Heart left ventricle (tissue), 13 donors: Measurements from ENCODE around the gene RNF5.

ENCODE experiments used
- CTCF ChIP-seq, 12 donors: fragments of 200-600 bp; sonication (generic) in 4 of 12; IDR thresholded peaks; one replicate each; pipeline versions ENCODE4 v1.5.0 to v1.8.0; 2018 to 2022; ENCODE audit warnings: antibody characterized with exemption in 12 of 12, mild to moderate bottlenecking in 5 of 12
- POLR2A ChIP-seq, 2 donors: fragments of 450-650 bp; IDR thresholded peaks; one replicate each; pipeline ENCODE4 v1.6.1; 2017; ENCODE audit warnings: antibody characterized with exemption in 2 of 2, mild to moderate bottlenecking in 2 of 2, moderate library complexity in 2 of 2
- donor health status: ischemic (EF 13 %, LVEDD 7.1; RV severe dilation, severe dysfunction).
- donor health status: DM: no; HTN: yes; CAD: no.
- donor health status: DM: no; HTN: no; CAD: no.
- donor health status: ischemic (EF 25% LVEDD 6.9; RV normal size, moderate dysfunction).
- donor health status: ischemic (EF 25% LVEDD 5.7; RV mildly dilated, moderate dysfunction).
- donor health status: ischemic (EF 35%, LVEDD 5.7; RV mildly dilated, moderate dysfunction).
- donor health status: nonischemic (EF 11% LVEDD 7.7; RV severe dilation, severe dysfunction).
- donor health status: DM: yes; HTN: yes; CAD: no.
- donor health status: PGD.
- donor health status: ischemic (EF 29% LVEDD 5.4; RV normal size, mild dysfunction).
- donor health status: nonischemic (EF 23%, LVEDD 6.1; RV moderate dilation, normal function).

- TF ChIP-seq POLR2A (IDR thresholded peaks at IDR 0.05) (no peak), CTCF (IDR thresholded peaks at IDR 0.05) (no peak)
Observed at GRCh38 chr6:32152769-32153563, 25.2 kb upstream of the RNF5 start.
